K562 (cell line): ENCODE measurements around the gene LRTM1. TPM values are rescaled to one million over a fixed set of nuclear protein-coding genes. Genes with fewer than 3 reads are reported as not detected.

ENCODE experiments used
- ATAC-seq: fragments of 200-7000 bp; cut with Tn5 transposase; 3 replicates; pipeline ENCODE4 v1.9.1; 2020; ENCODE audit warnings: moderate library complexity
- Bru-seq: library from RNA; stranded (reverse); fragments of 400-500 nt; gene quantifications from one replicate; lab custom pipeline; 2021; lab: Mats Ljungman, UMichigan
- BruChase-seq, 2 experiments: library from RNA; stranded (reverse); fragments of 400-500 nt; gene quantifications; one replicate each; lab custom pipeline; 2021; lab: Mats Ljungman, UMichigan
- BruUV-seq: library from RNA; stranded (reverse); fragments of 400-500 nt; replicated peaks from 2 replicates; lab custom pipeline; 2021; lab: Mats Ljungman, UMichigan
- CTCF ChIA-PET: fragments of 300-600 bp; formaldehyde crosslinking; extraction: SDS; loops from one replicate; lab custom pipeline; 2021; ENCODE audit warnings: low intra/inter-chr PET ratio; lab: Yijun Ruan, JAX
- POLR2A ChIA-PET: fragments of 300-600, 350-650 bp; sonication (Branson Sonifier 250); formaldehyde crosslinking; extraction: SDS; loops from one replicate; lab custom pipeline; 2021; ENCODE audit warnings: antibody characterized with exemption, inconsistent platforms; lab: Yijun Ruan, JAX
- DNase-seq, 4 experiments: peaks; one replicate each; pipeline versions ENCODE4 v3.0.0 to v3.0.0-alpha.2; 2011 to 2018; ENCODE audit warnings: low spot score in 3 of 4, mixed read lengths in 3 of 4; ENCODE audit errors: extremely low read depth in 1 of 4
- FAIRE-seq: peaks from 2 replicates; lab custom pipeline; 2011; peaks lifted over from hg19 to GRCh38; lab: Jason Lieb, UNC
- H2AFZ ChIP-seq: 2 replicates; pipeline ENCODE4 v1.6.0; 2011; ENCODE audit warnings: low read depth, low read length, control low read depth, inconsistent platforms
- H3K27ac ChIP-seq: fragments of 200-600 bp; 3 replicates; pipeline ENCODE4 v1.8.0; 2011; ENCODE audit warnings: low read depth, mild to moderate bottlenecking, control low read depth, inconsistent platforms, low read length, moderate library complexity, mixed read lengths; ENCODE audit errors: extremely low read depth
- H3K27me3 ChIP-seq, 2 experiments: fragments of 300-600 bp in 1 of 2; 2 replicates in 1 of 2; 3 replicates in 1 of 2; pipeline versions ENCODE4 v1.6.0 to v1.8.0; 2011; ENCODE audit warnings: inconsistent platforms in 2 of 2, low read length in 2 of 2, mild to moderate bottlenecking in 1 of 2, mixed read lengths in 1 of 2, moderate library complexity in 1 of 2; ENCODE audit not compliant: control insufficient read depth in 2 of 2, insufficient read depth in 2 of 2
- H3K36me3 ChIP-seq: fragments of 300-600 bp; 3 replicates; pipeline ENCODE4 v1.8.0; 2011; ENCODE audit warnings: mild to moderate bottlenecking, low read length, inconsistent platforms; ENCODE audit not compliant: control insufficient read depth, insufficient read depth
- H3K4me1 ChIP-seq, 2 experiments: fragments of 200-600 bp in 1 of 2; replicated peaks in 1 of 2; 2 replicates in 1 of 2; 3 replicates in 1 of 2; pipeline versions ENCODE4 v1.5.1 to v1.8.0; 2011; ENCODE audit warnings: inconsistent platforms in 2 of 2, low read length in 2 of 2, mild to moderate bottlenecking in 1 of 2, mixed read lengths in 1 of 2, moderate library complexity in 1 of 2; ENCODE audit not compliant: control insufficient read depth in 2 of 2, insufficient read depth in 2 of 2
- H3K4me2 ChIP-seq: 2 replicates; pipeline ENCODE4 v1.6.1; 2011; ENCODE audit warnings: low read length, control low read depth, inconsistent platforms, mixed read lengths; ENCODE audit not compliant: insufficient read depth
- H3K4me3 ChIP-seq: fragments of 200-600 bp; sonication (generic), shearing (Covaris generic); 2 replicates; pipeline ENCODE4 v1.5.1; 2016; ENCODE audit warnings: control low read depth, inconsistent platforms
- H3K79me2 ChIP-seq: fragments of 200-600 bp; 3 replicates; pipeline ENCODE4 v1.8.0; 2011; ENCODE audit warnings: low read length, inconsistent platforms; ENCODE audit not compliant: control insufficient read depth, insufficient read depth
- H3K9ac ChIP-seq, 2 experiments: 2 replicates each; pipeline versions ENCODE4 v1.6.0 to v1.6.1; 2011; ENCODE audit warnings: low read depth in 2 of 2, low read length in 2 of 2, control low read depth in 1 of 2, inconsistent platforms in 1 of 2, mild to moderate bottlenecking in 1 of 2, mixed read lengths in 1 of 2; ENCODE audit not compliant: insufficient read depth in 1 of 2
- H3K9me1 ChIP-seq: one replicate; pipeline ENCODE4 v1.6.0; 2011; ENCODE audit warnings: inconsistent platforms, mild to moderate bottlenecking, low read length, moderate library complexity; ENCODE audit not compliant: control insufficient read depth, insufficient read depth
- H3K9me3 ChIP-seq: replicated peaks from 2 replicates; pipeline ENCODE4 v1.5.1; 2011; ENCODE audit warnings: low read depth, low read length, inconsistent platforms; ENCODE audit not compliant: control insufficient read depth, insufficient read depth
- H4K20me1 ChIP-seq: replicated peaks from 2 replicates; pipeline ENCODE4 v1.6.1; 2011; ENCODE audit warnings: low read length, inconsistent platforms, mixed read lengths; ENCODE audit not compliant: control insufficient read depth, insufficient read depth
- CBX2 ChIP-seq: fragments of 200-600 bp; sonication (generic); IDR thresholded peaks from one replicate; pipeline ENCODE4 v1.6.1; 2012; ENCODE audit warnings: mild to moderate bottlenecking, low read length, inconsistent platforms; ENCODE audit not compliant: insufficient read depth, poor library complexity, severe bottlenecking
- ZNF318 ChIP-seq, 2 experiments: fragments of 450-650 bp; IDR thresholded peaks; 2 replicates each; pipeline ENCODE4 v1.6.1; 2016; ENCODE audit warnings: mild to moderate bottlenecking in 2 of 2, borderline replicate concordance in 1 of 2, low read depth in 1 of 2, moderate library complexity in 1 of 2
- ZNF408 ChIP-seq: fragments of 250-450 bp; sonication (Bioruptor Pico); IDR thresholded peaks from 2 replicates; pipeline ENCODE4 v1.4.0; 2020; ENCODE audit warnings: low read depth, mild to moderate bottlenecking, moderate library complexity
- WGBS: fragments of 100-300 bp; shearing (Covaris generic); methylation state at CpG from one replicate; pipeline ENCODE4 v1.1.6; 2016; ENCODE audit warnings: low coverage, mixed read lengths; ENCODE audit not compliant: insufficient coverage; ENCODE audit errors: missing lambda C conversion rate; 5-methylcytosine and 5-hydroxymethylcytosine counted together
- in situ Hi-C: fragments of 300-500 bp; cut with MboI; formaldehyde crosslinking; loops from 4 replicates; pipeline ENCODE4 v1.15.0; 2018; ENCODE audit warnings: inconsistent platforms, mixed read lengths
- intact Hi-C: fragments of 100-400 bp; cut with micrococcal nuclease; formaldehyde crosslinking; loops from 2 replicates; pipeline ENCODE4 v1.14.2; 2022
- long read RNA-seq, 3 experiments: library from polyadenylated mRNA in 2 of 3; library from RNA in 1 of 3; unstranded in 2 of 3; stranded (forward) in 1 of 3; transcript quantifications; one replicate each; pipeline ENCODE4 v2.0.0, GENCODE V29; 2019 to 2022
- polyA minus RNA-seq, 3 experiments: library from RNA; depleted of rRNA, polyadenylated mRNA; stranded (reverse); fragments of >200 nt; gene quantifications; 2 replicates each; pipeline ENCODE4 v1.2.3, GENCODE V29; 2011
- polyA plus RNA-seq, 8 experiments: library from polyadenylated mRNA; depleted of rRNA in 4 of 8; stranded (reverse) in 5 of 8; unstranded in 3 of 8; fragments of >200 nt; fragmentation: Nextera tagmentation in 2 of 8; fragmentation: Illumina TruSeq in 1 of 8; extraction: Ambion mirVana in 2 of 8; extraction: Trizol in 1 of 8; gene quantifications; 2 replicates each; pipeline versions ENCODE4 v1.2.1 to v1.2.3, GENCODE V29; 2011 to 2014; ENCODE audit warnings: inconsistent platforms in 1 of 8, missing spikeins in 1 of 8
- total RNA-seq, 7 experiments: library from RNA; depleted of rRNA in 6 of 7; stranded (reverse); fragments of >200 nt in 6 of 7; fragmentation: Illumina TruSeq in 2 of 7; extraction: Trizol in 2 of 7; gene quantifications; 2 replicates each; pipeline versions ENCODE4 v1.2.1 to v1.2.3, GENCODE V29; 2011 to 2021; ENCODE audit warnings: low replicate concordance in 1 of 7

Gene LRTM1
- not detected in 2 replicates for total RNA-seq (2011; cell fraction: chromatin; rRNA removed; ENCODE audit: low replicate concordance)
- total RNA-seq (2011; cell fraction: nucleolus; rRNA removed) = not detected in 2 replicates
- total RNA-seq (2011; cell fraction: nucleoplasm; rRNA removed) = not detected in 2 replicates
- not detected in 2 replicates for total RNA-seq (2014; rRNA removed)
- not detected in 2 replicates for total RNA-seq (2014; rRNA removed; fragmentation: Illumina TruSeq; extraction: Trizol)
- total RNA-seq (2015; rRNA removed; fragmentation: Illumina TruSeq; extraction: Trizol) = not detected in 2 replicates
- total RNA-seq (2021) = not detected in 2 replicates
- polyA plus RNA-seq (2011; rRNA removed) = not detected in 2 replicates
- not detected in 2 replicates for polyA plus RNA-seq (2011; cell fraction: cytosol; rRNA removed)
- polyA plus RNA-seq (2011; cell fraction: nucleus; rRNA removed) = not detected in 2 replicates
- polyA plus RNA-seq (2012) = not detected in 2 replicates
- not detected in 2 replicates for polyA plus RNA-seq (2014; fragmentation: Illumina TruSeq; extraction: Trizol)
- polyA plus RNA-seq (2014; fragmentation: Nextera tagmentation; extraction: Ambion mirVana) = not detected
- polyA plus RNA-seq (2014; rRNA removed) = not detected in 2 replicates
- not detected in 2 replicates for polyA minus RNA-seq (2011; rRNA and poly(A)+ RNA removed)
- polyA minus RNA-seq (2011; cell fraction: cytosol; rRNA and poly(A)+ RNA removed) = not detected in 2 replicates
- not detected in 2 replicates for polyA minus RNA-seq (2011; cell fraction: nucleus; rRNA and poly(A)+ RNA removed)
- not detected for Bru-seq, nascent RNA
- not detected for BruChase-seq, experiment 1, labeled RNA remaining after a 2-hour chase
- BruChase-seq, experiment 2, labeled RNA remaining after a 6-hour chase = not detected
- long read RNA-seq, experiment 1 = 0 reads
- long read RNA-seq, experiment 2 = 0 reads
- long read RNA-seq, experiment 3 = 0 reads

- ATAC-seq (no peak), FAIRE-seq (no peak), DNase-seq (no peak)
- BruUV-seq = no TSS peak
- Histone ChIP-seq H3K27ac (no peak within 1 kb of the TSS), H3K27me3 (no peaks in the 10 kb centered on the region), H3K9me3 (no peaks in the 10 kb centered on the region), H4K20me1 (no peaks in the 10 kb centered on the region), H2AFZ (no peak within 1 kb of the TSS), H3K36me3 (no peaks in the 10 kb centered on the region), H3K4me2 (no peak within 1 kb of the TSS), H3K9me1 (no peaks in the 10 kb centered on the region), H3K4me1 (peaks cover 0 to 12% of the 10 kb centered on the region in 2 experiments; a peak in 3 of 5 replicates), H3K9ac (no peak within 1 kb of the TSS), H3K79me2 (no peaks in the 10 kb centered on the region), H3K4me3 (no peak within 1 kb of the TSS)
- CTCF ChIA-PET = no interaction called here
- POLR2A ChIA-PET = no interaction called here
- WGBS = 38% methylated on average over 8 of the region's 14 CpGs
- TF ChIP-seq CBX2 (no peak), ZNF408 (CRISPR knock-in tag) (no peak), ZNF318 (IDR thresholded peaks at IDR 0.05; ENCODE audit: borderline replicate concordance in 1 of 2, low read depth in 1 of 2) (no peak)
- in situ Hi-C loops (no loop called here), intact Hi-C loops (no loop called here)
These were observed at the start of gene LRTM1 for GRCh38 chr3:54928046-54928770. Gene LRTM1 (minus strand): TSS chr3:54928059. CDS start chr3:54927911, 148 bp downstream.
